Right atrium auricular region (tissue), 2 donors: ENCODE results near the gene INPP5J. TPM values are rescaled to one million over a fixed set of nuclear protein-coding genes. Genes with fewer than 3 reads are reported as not detected.

ENCODE experiments used
- DNase-seq: peaks from one replicate; pipeline ENCODE4 v3.0.0-alpha.2; 2019; ENCODE audit warnings: low spot score
- H3K27ac ChIP-seq, 2 donors: fragments of 200-600 bp; sonication (generic); 1 replicate in 1 of 2; 2 replicates in 1 of 2; pipeline ENCODE4 v1.5.1; 2016 to 2019
- H3K27me3 ChIP-seq, 2 donors: fragments of 200-600 bp; sonication (generic); one replicate each; pipeline versions ENCODE4 v1.5.1 to v1.6.0; 2017 to 2019
- H3K36me3 ChIP-seq: fragments of 200-600 bp; sonication (generic); one replicate; pipeline ENCODE4 v1.5.1; 2016
- H3K4me1 ChIP-seq, 2 donors: fragments of 200-600 bp; sonication (generic); one replicate each; pipeline versions ENCODE4 v1.5.1 to v1.6.0; 2017 to 2019
- H3K4me3 ChIP-seq, 2 donors: fragments of 200-600 bp; sonication (generic); 1 replicate in 1 of 2; 2 replicates in 1 of 2; pipeline ENCODE4 v1.5.1; 2017 to 2019; ENCODE audit warnings: mild to moderate bottlenecking in 1 of 2, moderate library complexity in 1 of 2
- H3K9me3 ChIP-seq, 2 donors: fragments of 200-600 bp; sonication (generic); one replicate each; pipeline ENCODE4 v1.5.1; 2019
- total RNA-seq, 2 donors: library from RNA; depleted of rRNA; stranded (reverse); fragments of >200 nt; gene quantifications; one replicate each; pipeline ENCODE4 v1.1.0, GENCODE V29; 2016
- TF ChIP-seq, protein P1 (sequence below), 2 donors: fragments of 200-600 bp; sonication (generic); IDR thresholded peaks; one replicate each; pipeline ENCODE4 v1.5.1; 2019; ENCODE audit warnings: antibody characterized with exemption in 2 of 2

INPP5J gene
- total RNA-seq, 2 donors from 2014 or later, result 17.6 to 26.3 TPM

DNA sequence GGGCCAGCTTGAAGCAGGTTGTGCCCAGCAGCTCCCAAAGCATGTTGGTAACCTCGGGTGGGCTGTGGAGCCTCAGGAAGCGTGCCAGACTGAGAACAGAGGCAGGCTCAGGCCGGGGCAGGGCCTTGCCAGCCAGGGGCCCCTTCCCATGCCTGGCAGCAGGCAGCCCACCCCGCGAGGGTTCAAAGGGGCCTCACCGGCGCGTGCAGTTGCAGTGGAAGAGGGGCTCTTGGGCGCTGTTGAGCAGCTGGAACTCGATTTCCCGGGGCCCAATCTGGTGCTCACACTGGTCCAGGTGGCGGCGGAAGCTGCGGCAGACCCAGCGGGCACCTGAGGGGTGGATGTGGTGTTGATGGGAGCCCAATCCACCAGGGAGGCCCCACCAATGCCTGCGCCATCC is 13.9 kb downstream of the INPP5J start:
- Histone ChIP-seq H3K4me1 (no peaks in the 10 kb centered on the region), H3K36me3 (no peaks in the 10 kb centered on the region), H3K27ac (no peak overlapping the region), H3K27me3 (no peaks in the 10 kb centered on the region), H3K4me3 (no peak overlapping the region), H3K9me3 (no peaks in the 10 kb centered on the region)
- TF ChIP-seq, protein P1, sequence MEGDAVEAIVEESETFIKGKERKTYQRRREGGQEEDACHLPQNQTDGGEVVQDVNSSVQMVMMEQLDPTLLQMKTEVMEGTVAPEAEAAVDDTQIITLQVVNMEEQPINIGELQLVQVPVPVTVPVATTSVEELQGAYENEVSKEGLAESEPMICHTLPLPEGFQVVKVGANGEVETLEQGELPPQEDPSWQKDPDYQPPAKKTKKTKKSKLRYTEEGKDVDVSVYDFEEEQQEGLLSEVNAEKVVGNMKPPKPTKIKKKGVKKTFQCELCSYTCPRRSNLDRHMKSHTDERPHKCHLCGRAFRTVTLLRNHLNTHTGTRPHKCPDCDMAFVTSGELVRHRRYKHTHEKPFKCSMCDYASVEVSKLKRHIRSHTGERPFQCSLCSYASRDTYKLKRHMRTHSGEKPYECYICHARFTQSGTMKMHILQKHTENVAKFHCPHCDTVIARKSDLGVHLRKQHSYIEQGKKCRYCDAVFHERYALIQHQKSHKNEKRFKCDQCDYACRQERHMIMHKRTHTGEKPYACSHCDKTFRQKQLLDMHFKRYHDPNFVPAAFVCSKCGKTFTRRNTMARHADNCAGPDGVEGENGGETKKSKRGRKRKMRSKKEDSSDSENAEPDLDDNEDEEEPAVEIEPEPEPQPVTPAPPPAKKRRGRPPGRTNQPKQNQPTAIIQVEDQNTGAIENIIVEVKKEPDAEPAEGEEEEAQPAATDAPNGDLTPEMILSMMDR (IDR thresholded peaks at IDR 0.05), result no peak
- DNase-seq, result no peak

DNA sequence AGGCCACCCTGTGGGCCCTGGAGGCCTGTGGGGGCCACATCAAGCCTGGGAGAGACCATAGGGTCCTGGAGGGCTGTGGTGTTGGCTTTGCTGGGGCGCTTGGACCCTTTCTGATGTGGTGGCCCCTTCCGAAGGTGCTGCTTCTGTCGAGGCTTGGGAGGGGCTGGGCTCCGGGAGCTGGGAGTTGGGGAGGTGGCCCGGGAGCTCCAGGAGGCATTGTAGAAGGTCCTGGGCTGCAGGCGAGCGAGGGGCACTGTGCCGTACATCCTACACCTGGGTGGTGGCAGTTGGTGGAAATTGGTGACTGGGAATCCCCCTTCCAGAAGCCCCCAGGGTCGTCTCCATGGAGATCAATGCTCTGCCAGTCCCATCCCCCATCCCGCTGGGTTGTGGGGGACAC is 15.0 kb downstream of the INPP5J start:
- Histone ChIP-seq H3K9me3 (no peaks in the 10 kb centered on the region), H3K36me3 (no peaks in the 10 kb centered on the region), H3K27ac (no peak overlapping the region), H3K27me3 (no peaks in the 10 kb centered on the region), H3K4me1 (peaks cover 0 to 1% of the 10 kb centered on the region in 2 donors), H3K4me3 (no peak overlapping the region)
- TF ChIP-seq, protein P1 (IDR thresholded peaks at IDR 0.05), result no peak
- DNase-seq, result no peak

DNA sequence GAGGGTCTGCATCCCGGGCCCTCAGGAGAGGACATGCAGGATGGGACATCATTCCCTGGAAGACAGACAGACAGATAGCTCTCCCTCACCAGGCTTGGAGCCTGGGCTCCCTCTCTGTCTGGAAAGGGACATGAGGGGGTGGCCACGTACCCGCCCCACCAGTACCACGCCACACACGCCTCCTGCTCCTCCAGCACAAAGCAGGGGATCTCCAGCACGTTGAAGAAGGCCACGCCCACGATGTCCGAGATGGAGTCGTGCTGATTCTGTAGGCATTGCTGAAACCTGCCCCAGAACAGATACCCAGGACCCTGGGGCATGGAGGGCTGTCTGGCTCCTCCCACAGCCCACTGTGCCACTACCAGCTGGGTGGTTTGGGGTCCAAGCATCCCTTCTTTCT is 15.4 kb downstream of the INPP5J start:
- Histone ChIP-seq H3K9me3 (no peaks in the 10 kb centered on the region), H3K4me3 (no peak overlapping the region), H3K4me1 (peaks cover 0 to 5% of the 10 kb centered on the region in 2 donors), H3K27ac (no peak overlapping the region), H3K36me3 (no peaks in the 10 kb centered on the region), H3K27me3 (no peaks in the 10 kb centered on the region)
- DNase-seq, result no peak
- TF ChIP-seq, protein P1 (IDR thresholded peaks at IDR 0.05), result no peak

DNA sequence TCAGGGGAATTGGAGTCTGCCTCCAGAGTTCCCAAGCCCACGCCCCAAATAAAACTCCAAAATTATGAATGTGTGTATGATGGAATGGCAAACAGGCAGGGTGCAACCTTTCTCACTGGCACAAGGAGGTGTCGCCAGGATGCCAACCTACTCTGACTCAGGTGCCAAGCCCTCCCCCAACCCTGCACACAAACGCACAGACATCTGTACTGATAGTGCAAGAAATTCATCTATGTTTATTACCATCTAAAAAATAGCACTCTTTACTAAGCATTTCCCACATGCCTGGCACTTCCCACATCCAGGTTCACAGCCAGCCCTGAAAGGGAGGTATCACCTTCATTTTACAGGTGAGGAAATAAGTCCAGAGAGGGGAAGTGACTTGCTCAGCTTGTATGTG is 16.3 kb downstream of the INPP5J start:
- TF ChIP-seq, protein P1 (IDR thresholded peaks at IDR 0.05), result no peak
- H3K27me3 ChIP-seq, result no peaks in the 10 kb centered on the region
- H3K4me3 ChIP-seq, result no peak overlapping the region
- no peaks in the 10 kb centered on the region for H3K36me3 ChIP-seq
- H3K4me1 ChIP-seq, result peaks cover 0 to 12% of the 10 kb centered on the region in 2 donors
- no peak for DNase-seq
- no peak overlapping the region for H3K27ac ChIP-seq
- no peaks in the 10 kb centered on the region for H3K9me3 ChIP-seq

DNA sequence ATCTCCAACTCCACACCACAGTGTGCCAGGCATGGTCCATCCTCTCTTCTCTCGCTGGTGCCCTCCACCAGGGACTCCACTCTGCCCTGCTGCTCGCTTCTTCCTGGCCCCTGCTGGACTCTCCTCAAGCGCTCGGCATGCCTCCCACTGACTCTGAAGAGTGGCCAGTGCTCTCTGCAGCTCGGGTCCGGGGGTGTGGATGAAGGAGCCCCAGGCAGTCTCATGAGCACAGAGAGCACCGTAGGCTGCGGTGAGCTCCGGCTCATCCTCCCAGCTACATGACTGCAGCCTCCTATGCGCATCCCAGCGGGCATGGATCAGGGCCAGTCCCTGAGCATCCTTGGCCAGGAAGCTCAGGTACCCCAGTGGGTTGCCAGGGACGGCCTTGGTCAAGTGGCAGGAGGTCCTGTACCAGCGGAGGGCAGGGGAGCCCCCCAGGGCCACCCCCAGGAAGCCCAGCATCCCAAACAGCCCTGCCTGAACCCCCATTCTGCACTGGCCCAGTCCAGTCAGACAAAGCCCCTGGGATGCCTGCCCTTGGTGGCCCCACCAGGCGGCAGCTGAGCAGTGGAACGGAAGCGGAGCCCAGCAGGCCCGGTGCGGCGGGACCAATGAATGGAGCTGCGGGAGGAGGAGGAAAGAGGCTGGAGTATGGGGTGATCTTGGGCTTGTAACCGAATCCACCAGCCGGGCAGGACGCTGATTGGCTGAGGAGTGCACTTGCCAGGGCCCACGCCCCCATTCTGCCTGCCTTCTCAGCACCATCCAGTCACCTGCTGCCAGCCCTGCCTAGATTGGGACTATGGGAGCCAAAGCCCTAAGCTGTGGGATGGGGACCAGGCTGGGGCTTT is 17.3 kb downstream of the INPP5J start, which contains the start of gene PLA2G3:
Gene PLA2G3 (minus strand): TSS at position 643 of the 851 bp plus-strand sequence. CDS start 154 bp downstream, at position 489.
- Histone ChIP-seq H3K27me3 (no peaks in the 10 kb centered on the region), H3K4me1 (peaks cover 0 to 12% of the 10 kb centered on the region in 2 donors), H3K27ac (no peak within 1 kb of the TSS), H3K9me3 (no peaks in the 10 kb centered on the region), H3K36me3 (no peaks in the 10 kb centered on the region), H3K4me3 (no peak within 1 kb of the TSS)
- TF ChIP-seq, protein P1 (IDR thresholded peaks at IDR 0.05), result no peak
- no peak for DNase-seq
